ENCODE results near the gene RNF223.
"Not testable (repeated sequence)": the region's sequence is repeated elsewhere in the genome, so short reads cannot be mapped to it uniquely, and the experiment has no call there.

Gene RNF223

GRCh38 chr1:1114431-1114830, 40.3 kb upstream of the RNF223 start:
- H3K9me3 ChIP-seq (replicated peaks in 1 of 11), result peaks cover 19 to 34% (median 28%) of the 10 kb centered on the region in 11 experiments
- H3K36me3 ChIP-seq, result peaks cover 11 to 30% (median 26%) of the 10 kb centered on the region in 11 experiments; a peak in 21 of 22 replicates
- H3K4me3 ChIP-seq, result peak overlapping the region in 5 of 10 experiments; percentile 5 to 56 (median 33); a peak in 6 of 20 replicates
- peaks cover 23 to 31% (median 30%) of the 10 kb centered on the region in 11 experiments for H3K27me3 ChIP-seq
- H4K20me1 ChIP-seq, result peaks cover 0 to 38% (median 16%) of the 10 kb centered on the region in 11 experiments; a peak in 12 of 22 replicates
- H3K4me2 ChIP-seq, result peak overlapping the region in 9 of 11 experiments; percentile 68 to 95 (median 88); a peak in 12 of 22 replicates
- peak overlapping the region in 1 of 11 experiments; percentile 69; a peak in 1 of 22 replicates for H3K9ac ChIP-seq
- TF ChIP-seq Cebpa-rat (IDR thresholded peaks at IDR 0.05), result no peak
- no peak overlapping the region for H3K27ac ChIP-seq
- H3K4me1 ChIP-seq, result peaks cover 28 to 72% (median 65%) of the 10 kb centered on the region in 10 experiments

DNA sequence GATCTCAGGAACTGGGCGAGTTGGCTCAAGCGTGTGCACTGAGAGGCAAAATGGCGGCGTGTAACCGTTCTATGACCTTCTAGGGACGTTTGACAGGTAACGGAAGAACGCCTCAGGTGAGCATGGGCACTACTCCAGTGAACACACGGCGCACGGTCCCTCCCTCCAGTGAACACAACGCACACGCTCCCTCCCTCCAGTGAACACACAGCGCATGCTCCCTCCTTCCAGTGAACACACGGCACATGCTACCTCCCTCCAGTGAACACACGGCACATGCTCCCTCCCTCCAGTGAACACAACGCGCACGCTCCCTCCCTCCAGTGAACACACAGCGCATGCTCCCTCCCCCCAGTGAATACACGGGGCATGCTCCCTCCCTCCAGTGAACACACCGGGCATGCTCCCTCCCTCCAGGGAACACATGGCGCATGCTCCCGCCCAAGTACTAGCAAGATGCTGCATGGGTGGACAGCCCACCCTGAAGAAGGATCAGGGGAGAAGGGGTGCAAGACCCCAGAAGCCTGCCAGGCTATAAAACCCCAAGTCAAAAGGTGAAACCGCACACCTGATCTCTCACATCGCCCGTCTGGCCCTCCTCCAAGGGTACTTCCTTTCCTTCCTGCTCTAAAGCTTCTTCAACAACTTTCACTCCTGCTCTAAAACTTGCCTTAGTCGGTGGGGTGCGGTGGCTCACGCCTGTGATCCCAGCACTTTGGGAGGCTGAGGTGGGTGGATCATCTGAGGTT, 38.3 kb upstream of the RNF223 start:
- Histone ChIP-seq H3K4me1 (peaks cover 27 to 57% (median 48%) of the 10 kb centered on the region in 10 experiments), H3K9me3 (replicated peaks in 1 of 11) (peaks cover 19 to 50% (median 36%) of the 10 kb centered on the region in 11 experiments), H3K4me3 (0 out of 20 replicates have a peak overlapping the region, but pooled peaks of 1 of the 10 experiments have one; percentile 22), H4K20me1 (peaks cover 0 to 24% (median 15%) of the 10 kb centered on the region in 11 experiments; a peak in 10 of 22 replicates), H3K27ac (peak overlapping the region in 1 of 11 experiments; percentile 68; a peak in 1 of 22 replicates), H3K36me3 (peaks cover 11 to 30% (median 26%) of the 10 kb centered on the region in 11 experiments; a peak in 21 of 22 replicates), H3K27me3 (peaks cover 3 to 11% (median 10%) of the 10 kb centered on the region in 11 experiments; a peak in 21 of 22 replicates), H3K9ac (no peak overlapping the region), H3K4me2 (peak overlapping the region; percentile 71 to 94 (median 83); a peak in 20 of 22 replicates)
- TF ChIP-seq Cebpa-rat (IDR thresholded peaks at IDR 0.05), result no peak

- no peak for TF ChIP-seq Cebpa-rat (IDR thresholded peaks at IDR 0.05)
- Histone ChIP-seq H3K4me3 (peak overlapping the region in 2 of 10 experiments; percentile 21 to 22; a peak in 1 of 20 replicates), H3K27me3 (peaks cover 0 to 6% (median 3%) of the 10 kb centered on the region in 11 experiments; a peak in 15 of 22 replicates), H3K9ac (peak overlapping the region in 3 of 11 experiments; percentile 56 to 63 (median 63); a peak in 7 of 22 replicates), H3K9me3 (replicated peaks in 1 of 11) (peaks cover 19 to 57% (median 43%) of the 10 kb centered on the region in 11 experiments), H3K36me3 (peaks cover 11 to 36% (median 28%) of the 10 kb centered on the region in 11 experiments; a peak in 21 of 22 replicates), H3K4me2 (peak overlapping the region; percentile 71 to 94 (median 83)), H3K4me1 (peaks cover 23 to 52% (median 43%) of the 10 kb centered on the region in 10 experiments), H3K27ac (peak overlapping the region in 4 of 11 experiments; percentile 61 to 68 (median 65); a peak in 5 of 22 replicates), H4K20me1 (peaks cover 0 to 31% (median 16%) of the 10 kb centered on the region in 11 experiments; a peak in 10 of 22 replicates)
Observed at GRCh38 chr1:1111516-1112236, 37.6 kb upstream of the RNF223 start.

DNA sequence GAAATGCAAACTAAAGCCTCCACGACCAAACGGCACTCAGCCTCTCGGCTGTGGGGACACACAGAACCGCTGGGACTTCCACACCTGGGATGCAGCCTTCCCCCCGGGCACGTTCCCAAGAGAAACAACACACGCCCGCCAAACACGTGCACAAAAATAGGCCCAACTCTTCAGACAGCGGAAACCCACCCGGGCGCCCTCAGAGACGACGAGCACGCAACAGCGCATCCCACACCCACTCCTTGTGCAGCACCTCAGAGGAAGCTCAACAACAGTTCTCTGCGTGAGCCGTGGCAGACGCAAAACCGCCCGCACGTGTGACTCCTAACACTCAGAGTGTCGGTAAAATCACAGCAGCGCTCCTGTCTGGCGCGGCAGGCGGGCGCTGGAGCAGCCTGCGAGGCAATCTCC, 36.5 kb upstream of the RNF223 start:
- Histone ChIP-seq H3K4me1 (peaks cover 23 to 51% (median 41%) of the 10 kb centered on the region in 10 experiments), H3K4me2 (peak overlapping the region; percentile 71 to 94 (median 83)), H3K4me3 (peak overlapping the region in 7 of 10 experiments; percentile 3 to 20 (median 8); a peak in 6 of 20 replicates), H3K27me3 (0 out of 22 replicates have a peak, but pooled peaks cover 0 to 6% (median 0%) of the 10 kb centered on the region in 11 experiments), H4K20me1 (peaks cover 0 to 34% (median 16%) of the 10 kb centered on the region in 11 experiments; a peak in 10 of 22 replicates), H3K36me3 (peaks cover 11 to 38% (median 28%) of the 10 kb centered on the region in 11 experiments; a peak in 21 of 22 replicates), H3K9me3 (replicated peaks in 1 of 11) (peaks cover 19 to 63% (median 49%) of the 10 kb centered on the region in 11 experiments), H3K27ac (peak overlapping the region in 6 of 11 experiments; percentile 5 to 68 (median 62); a peak in 10 of 22 replicates), H3K9ac (peak overlapping the region in 8 of 11 experiments; percentile 6 to 63 (median 46); a peak in 12 of 22 replicates)
- no peak for TF ChIP-seq Cebpa-rat (IDR thresholded peaks at IDR 0.05)

- H3K9ac ChIP-seq, result peak overlapping the region in 3 of 11 experiments; percentile 62 to 63 (median 63); a peak in 5 of 22 replicates
- TF ChIP-seq Cebpa-rat (IDR thresholded peaks at IDR 0.05), result no peak
- H3K4me1 ChIP-seq, result peaks cover 21 to 55% (median 45%) of the 10 kb centered on the region in 10 experiments
- H3K36me3 ChIP-seq, result peaks cover 11 to 41% (median 28%) of the 10 kb centered on the region in 11 experiments; a peak in 21 of 22 replicates
- H3K27ac ChIP-seq, result peak overlapping the region in 3 of 11 experiments; percentile 61 to 68 (median 67); a peak in 6 of 22 replicates
- peak overlapping the region; percentile 71 to 94 (median 83); a peak in 20 of 22 replicates for H3K4me2 ChIP-seq
- 0 out of 20 replicates have a peak overlapping the region, but pooled peaks of 1 of the 10 experiments have one; percentile 18 for H3K4me3 ChIP-seq
- H4K20me1 ChIP-seq, result peaks cover 0 to 41% (median 18%) of the 10 kb centered on the region in 11 experiments; a peak in 10 of 22 replicates
- peaks cover 19 to 61% (median 49%) of the 10 kb centered on the region in 11 experiments for H3K9me3 ChIP-seq (replicated peaks in 1 of 11)
- H3K27me3 ChIP-seq, result 0 out of 22 replicates have a peak, but pooled peaks cover 0 to 6% (median 0%) of the 10 kb centered on the region in 11 experiments
Observed at GRCh38 chr1:1109743-1110142, 35.6 kb upstream of the RNF223 start.

DNA sequence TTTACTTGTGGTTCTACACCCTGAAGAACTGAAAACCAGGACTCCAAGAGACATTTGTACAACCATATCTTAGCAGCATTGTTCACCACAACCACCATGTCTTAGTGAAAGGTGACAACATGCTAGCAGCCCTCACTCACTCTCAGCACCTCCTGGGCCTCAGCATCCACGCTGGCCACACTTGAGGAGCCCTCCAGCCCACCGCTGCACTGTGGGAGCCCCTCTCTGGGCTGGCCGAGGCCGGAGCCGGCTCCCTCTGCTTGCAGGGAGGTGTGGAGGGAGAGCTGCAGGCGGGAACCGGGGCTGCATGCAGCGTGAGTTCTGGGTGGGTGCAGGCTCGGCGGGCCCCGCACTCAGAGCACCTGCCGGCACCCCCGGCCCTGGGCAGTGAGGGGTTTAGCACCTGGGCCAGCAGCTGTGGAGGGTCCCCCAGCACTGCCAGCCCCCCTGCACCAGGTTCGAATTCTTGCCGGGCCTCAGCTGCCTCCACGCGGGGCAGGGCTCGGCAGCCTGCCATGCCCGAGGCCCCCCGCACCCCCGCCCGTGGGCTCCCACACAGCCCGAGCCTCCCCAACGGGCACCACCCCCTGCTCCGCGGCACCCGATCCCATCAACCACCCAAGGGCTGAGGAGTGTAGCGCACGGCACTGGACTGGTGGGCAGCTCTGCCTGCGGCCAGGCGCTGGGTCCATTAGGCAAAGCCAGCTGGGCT, 32.6 kb upstream of the RNF223 start:
- TF ChIP-seq Cebpa-rat (IDR thresholded peaks at IDR 0.05), result no peak
- Histone ChIP-seq H3K4me1 (peaks cover 32 to 60% (median 52%) of the 10 kb centered on the region in 10 experiments), H3K4me3 (no peak overlapping the region), H3K27me3 (0 out of 22 replicates have a peak, but pooled peaks cover 0 to 6% (median 0%) of the 10 kb centered on the region in 11 experiments), H3K36me3 (peaks cover 0 to 21% (median 5%) of the 10 kb centered on the region in 11 experiments; a peak in 12 of 22 replicates), H4K20me1 (peaks cover 0 to 55% (median 29%) of the 10 kb centered on the region in 11 experiments; a peak in 12 of 22 replicates), H3K27ac (no peak overlapping the region), H3K4me2 (no peak overlapping the region), H3K9me3 (replicated peaks in 1 of 11) (peaks cover 0 to 31% (median 22%) of the 10 kb centered on the region in 11 experiments; a peak in 21 of 22 replicates), H3K9ac (no peak overlapping the region)

DNA sequence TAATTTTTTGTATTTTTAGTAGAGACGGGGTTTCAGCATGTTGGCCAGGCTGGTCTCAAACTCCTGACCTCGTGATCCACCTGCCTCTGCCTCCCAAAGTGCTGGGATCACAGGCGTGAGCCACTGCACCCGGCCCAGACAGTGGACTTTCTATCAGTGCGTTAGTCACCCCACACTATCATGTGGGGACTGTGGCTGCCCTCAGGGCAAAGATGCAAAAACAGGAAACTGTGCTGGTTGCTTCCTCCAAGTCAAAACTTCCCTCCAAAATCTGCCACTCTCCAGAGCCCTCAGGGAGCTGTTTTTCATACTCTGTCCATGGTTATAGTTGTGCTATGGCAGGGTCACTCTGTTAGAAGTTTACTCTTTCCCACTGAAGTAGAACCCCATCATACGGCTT, 30.0 kb upstream of the RNF223 start:
- Histone ChIP-seq H3K36me3 (peaks cover 0 to 45% (median 28%) of the 10 kb centered on the region in 11 experiments; a peak in 20 of 22 replicates), H3K27ac (peak overlapping the region in 7 of 11 experiments; percentile 8 to 40 (median 22); a peak in 9 of 22 replicates), H3K9me3 (replicated peaks in 1 of 11) (peaks cover 16 to 56% (median 47%) of the 10 kb centered on the region in 11 experiments), H3K4me2 (peak overlapping the region; percentile 30 to 82 (median 72)), H3K4me1 (peaks cover 17 to 35% (median 27%) of the 10 kb centered on the region in 10 experiments), H3K9ac (peak overlapping the region in 4 of 11 experiments; percentile 0 to 35 (median 10); a peak in 3 of 22 replicates), H4K20me1 (peaks cover 0 to 38% (median 19%) of the 10 kb centered on the region in 11 experiments; a peak in 12 of 22 replicates)
- H3K27me3 ChIP-seq, H3K4me3 ChIP-seq: not testable (repeated sequence)
